HL-60 (cell line): ENCODE data around the gene NAXE.

Experiments
- CTCF ChIP-seq: IDR thresholded peaks from one replicate; pipeline ENCODE4 v1.5.1; 2011; ENCODE audit warnings: low read length, control low read depth, inconsistent platforms; ENCODE audit not compliant: insufficient read depth
- POLR2AphosphoS5 ChIP-seq: IDR thresholded peaks from 2 replicates; pipeline ENCODE4 v1.6.1; 2012; ENCODE audit warnings: low read depth
- REST ChIP-seq: IDR thresholded peaks from 2 replicates; pipeline ENCODE4 v1.6.1; 2012; ENCODE audit warnings: low read depth; ENCODE audit not compliant: insufficient replicate concordance

- TF ChIP-seq CTCF, result no peak
- no peak for TF ChIP-seq POLR2AphosphoS5
- TF ChIP-seq REST, result no peak
These were observed 17.4 kb upstream of the NAXE start for GRCh38 chr1:156574039-156574633.
